NCI-H2227 (cell line): ENCODE data around the gene LHPP.
"Not testable (repeated sequence)": the region's sequence is repeated elsewhere in the genome, so short reads cannot be mapped to it uniquely, and the experiment has no call there.

Experiments
- DNase-seq: peaks from one replicate; lab custom pipeline; 2025; ENCODE audit not compliant: unreplicated experiment; lab: John Stamatoyannopoulos, UW

The LHPP gene

DNA sequence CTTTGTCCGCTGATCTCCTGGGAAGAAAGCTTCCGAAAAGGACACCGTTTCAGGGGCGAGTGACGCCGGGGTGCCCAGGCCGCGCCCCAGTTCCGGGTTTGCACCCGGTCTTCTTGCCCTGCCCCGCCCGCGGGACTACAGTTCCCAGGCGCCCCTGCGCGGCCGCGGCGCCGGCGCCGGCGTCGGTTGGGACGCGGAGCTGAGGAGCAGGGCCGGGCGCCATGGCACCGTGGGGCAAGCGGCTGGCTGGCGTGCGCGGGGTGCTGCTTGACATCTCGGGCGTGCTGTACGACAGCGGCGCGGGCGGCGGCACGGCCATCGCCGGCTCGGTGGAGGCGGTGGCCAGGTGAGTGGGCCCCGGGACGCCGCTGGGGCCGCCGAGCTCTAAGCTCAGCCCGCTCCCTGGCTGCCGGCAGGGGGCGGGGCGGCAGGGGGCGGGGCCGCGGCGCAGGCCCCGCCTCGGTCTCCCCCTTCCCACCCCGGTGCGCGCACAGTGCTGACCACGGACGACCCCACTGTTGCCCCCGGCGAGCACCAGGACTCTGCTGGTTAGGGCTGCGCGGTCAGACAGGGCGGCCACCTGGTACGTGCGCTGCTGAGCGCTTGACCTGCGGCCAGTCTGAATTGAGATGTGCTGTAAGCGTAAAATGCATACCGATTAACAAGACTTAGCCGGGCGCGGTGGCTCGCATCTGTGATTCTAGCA lies at the start of gene LHPP:
LHPP (plus strand) TSS at position 182 of the 706 bp plus-strand sequence; CDS start at position 222, 40 bp downstream.
- peak; percentile 84 for DNase-seq

DNA sequence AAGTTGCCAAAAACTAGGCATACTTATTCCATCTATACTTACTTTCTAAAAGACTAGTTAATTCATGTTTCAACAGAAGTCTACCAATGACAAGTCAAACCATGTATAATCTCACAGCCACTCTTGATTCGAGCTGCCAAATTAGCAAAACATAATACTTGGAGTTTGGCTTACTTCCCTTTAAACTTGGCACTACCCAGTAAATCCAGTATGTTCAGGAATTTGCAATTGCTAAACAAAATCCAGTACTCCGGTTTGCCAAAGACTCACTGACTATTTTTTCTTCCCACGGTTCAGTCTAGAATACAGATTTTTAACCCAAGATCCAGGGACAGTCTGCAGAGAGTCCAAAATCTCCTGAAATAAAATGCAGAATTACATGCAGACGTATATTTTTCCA lies 47.5 kb upstream of the LHPP start:
- no peak for DNase-seq

- no peak for DNase-seq
These were observed 46.4 kb upstream of the LHPP start for GRCh38 chr10:124415210-124415609.

DNA sequence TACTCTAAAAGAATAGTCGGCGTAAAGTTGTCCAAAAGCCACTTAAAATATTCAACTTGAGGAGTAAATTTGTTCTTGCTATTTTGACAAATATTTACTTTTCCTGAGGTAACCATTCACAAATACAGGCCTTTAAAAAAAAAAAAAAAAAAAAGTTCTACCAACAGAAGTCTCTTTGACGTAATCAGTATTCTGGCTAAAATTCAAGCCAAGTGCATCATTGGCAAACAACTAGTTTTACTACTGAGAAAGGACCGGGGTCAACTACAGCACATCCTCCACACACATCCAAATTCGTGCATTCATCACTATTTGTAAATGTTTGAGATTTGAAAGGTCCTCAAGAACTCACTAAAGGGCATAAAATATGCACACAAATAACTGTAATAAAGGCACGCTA lies 44.9 kb upstream of the LHPP start:
- no peak for DNase-seq

- DNase-seq, result peak; percentile 63
These were observed 43.5 kb upstream of the LHPP start for GRCh38 chr10:124417895-124418725.

DNA sequence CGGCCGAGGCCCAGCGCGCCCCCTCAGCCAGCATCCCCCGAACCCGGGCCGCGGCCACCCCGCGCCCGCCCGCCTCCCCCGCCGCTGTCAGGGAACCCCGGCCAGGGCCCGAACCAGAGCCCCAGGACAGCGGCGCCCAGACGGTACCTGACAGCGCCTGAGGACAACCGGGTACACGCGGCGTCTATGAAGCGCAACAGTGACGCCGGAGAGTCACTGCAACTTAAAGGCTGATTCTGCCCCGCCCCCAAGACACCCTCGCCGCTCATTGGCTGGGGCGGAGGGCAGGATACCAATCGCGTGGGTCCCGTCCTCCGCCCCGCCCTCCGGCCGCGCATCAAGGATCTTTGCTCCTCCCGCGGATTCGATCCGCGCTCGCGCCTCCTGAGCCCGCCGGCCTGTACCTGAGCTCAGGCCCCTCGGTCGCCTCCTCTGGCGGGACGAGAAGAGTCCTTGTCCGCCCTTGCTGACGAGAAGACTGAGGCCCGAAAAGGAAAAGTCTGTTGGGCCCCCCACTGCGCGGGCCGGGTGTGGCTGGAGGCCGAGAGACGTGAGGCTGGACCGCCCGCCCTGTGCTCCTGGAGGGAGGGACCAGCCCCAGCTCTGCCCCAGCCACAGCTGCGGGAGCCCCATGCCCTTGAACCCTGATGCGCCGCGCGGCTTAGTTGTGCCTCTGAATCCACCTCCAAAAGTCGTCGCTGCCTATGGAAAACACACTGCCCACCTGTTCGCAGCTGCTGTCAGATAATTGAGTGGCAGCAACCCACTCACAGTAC lies 42.7 kb upstream of the LHPP start, which contains the start of gene OAT:
OAT (minus strand) TSS at position 198 of the 776 bp plus-strand sequence. CDS start 6,752 bp downstream, outside the sequence.
- DNase-seq, result peak; percentile 97

DNA sequence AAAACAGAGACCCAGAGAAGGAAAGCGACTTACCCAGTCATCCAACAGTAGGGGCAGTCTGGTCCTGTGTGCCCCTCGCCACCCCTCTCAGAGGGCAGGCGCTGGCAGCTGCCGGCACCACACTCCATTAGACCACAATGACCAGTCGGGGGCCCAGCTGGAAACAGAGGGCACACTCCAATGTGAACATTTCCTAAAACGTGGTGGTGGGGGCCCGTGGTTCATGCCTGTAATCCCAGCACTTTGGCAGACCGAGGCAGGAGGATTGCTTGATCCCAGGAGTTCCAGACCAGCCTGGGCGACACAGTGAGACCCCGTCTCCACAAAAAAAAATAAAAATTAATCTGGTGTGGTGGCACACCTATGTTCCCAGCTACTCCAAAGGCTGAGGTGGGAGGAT lies 42.0 kb upstream of the LHPP start:
- DNase-seq, result no peak

DNA sequence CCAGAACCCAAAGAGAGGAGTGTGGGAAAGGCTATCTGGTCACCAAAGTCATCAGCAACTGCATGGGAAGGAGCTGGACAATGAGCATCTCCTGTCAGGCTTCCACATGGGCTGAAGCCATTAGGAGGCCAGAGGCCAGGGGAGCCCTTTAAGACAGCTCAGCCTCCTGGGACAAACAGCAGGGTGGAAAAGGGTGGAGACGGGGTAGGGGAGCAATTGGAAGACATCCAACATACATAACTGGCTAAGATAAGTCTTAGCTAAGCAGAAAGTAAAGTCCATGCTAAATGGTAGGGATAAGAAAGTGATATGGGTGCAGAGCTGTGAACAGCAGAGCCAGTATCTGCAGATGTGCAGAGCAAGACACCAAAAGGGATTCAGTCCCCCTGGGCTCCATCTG lies 41.4 kb upstream of the LHPP start:
- DNase-seq, result no peak

GRCh38 chr10:124422742-124423141 lies 38.9 kb upstream of the LHPP start:
- DNase-seq, result no peak

DNA sequence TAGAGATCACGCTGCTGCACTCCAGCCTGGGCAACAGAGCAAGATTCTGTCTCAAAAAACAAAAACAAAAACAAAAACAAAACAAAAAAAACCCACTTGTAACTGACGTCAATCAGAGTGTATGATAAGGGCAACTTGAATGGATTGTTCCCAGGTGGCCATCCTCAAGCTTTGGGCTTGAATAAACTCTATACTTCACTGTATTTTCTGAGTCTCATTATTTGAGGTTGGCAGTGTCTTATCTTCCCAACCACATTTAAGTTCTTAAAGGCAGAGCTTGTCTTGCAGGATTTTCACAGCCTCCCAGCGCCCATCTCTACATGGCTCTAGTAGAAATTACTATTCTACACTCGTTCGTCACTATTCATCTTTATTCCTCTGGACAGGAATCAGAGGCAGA lies 37.8 kb upstream of the LHPP start:
- DNase-seq, result no peak

- DNase-seq, result no peak
These were observed 36.2 kb upstream of the LHPP start for GRCh38 chr10:124425227-124425962.

- no peak for DNase-seq
These were observed 33.3 kb upstream of the LHPP start for GRCh38 chr10:124428207-124428777.

GRCh38 chr10:124429576-124429975 lies 32.0 kb upstream of the LHPP start:
- no peak for DNase-seq

DNA sequence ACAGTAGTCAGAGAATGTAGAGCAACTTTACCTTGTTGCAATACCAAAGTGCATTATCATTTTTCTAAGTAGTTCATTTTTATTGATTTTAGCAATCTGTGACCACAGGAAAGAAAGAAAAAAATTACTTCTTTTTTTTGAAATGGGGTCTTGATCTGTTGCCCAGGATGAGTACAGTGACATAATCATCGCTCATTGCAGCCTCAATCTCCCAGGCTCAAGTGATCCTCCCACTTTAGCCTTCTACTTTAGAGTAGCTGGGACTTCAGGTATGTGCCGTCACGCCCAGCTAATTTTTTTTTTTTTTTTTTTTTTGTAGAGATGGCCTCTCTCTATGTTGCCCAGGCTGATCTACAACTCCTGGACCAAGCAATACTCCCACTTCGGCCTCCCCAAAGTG lies 31.5 kb upstream of the LHPP start:
- no peak for DNase-seq

GRCh38 chr10:124433461-124433860 lies 28.2 kb upstream of the LHPP start:
- DNase-seq, result no peak

DNA sequence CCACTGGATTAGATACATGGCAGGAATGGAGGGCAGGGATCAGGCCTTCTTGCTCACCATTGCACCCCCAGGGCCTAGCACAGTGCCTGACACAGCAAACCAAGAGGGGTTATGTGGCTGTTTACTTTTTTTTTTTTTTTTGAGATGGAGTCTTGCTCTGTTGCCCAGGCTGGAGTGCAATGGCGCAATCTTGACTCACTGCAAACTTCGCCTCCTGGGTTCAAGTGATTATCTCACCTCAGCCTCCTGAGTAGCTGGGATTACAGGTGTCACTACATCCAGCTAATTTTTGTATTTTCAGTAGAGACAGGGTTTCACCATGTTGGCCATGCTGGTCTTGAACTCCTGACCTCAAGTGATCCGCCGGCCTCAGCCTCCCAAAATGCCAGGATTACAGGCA lies 25.9 kb upstream of the LHPP start:
- DNase-seq, result not testable (repeated sequence)

GRCh38 chr10:124436191-124436638 lies 25.4 kb upstream of the LHPP start:
- no peak for DNase-seq

DNA sequence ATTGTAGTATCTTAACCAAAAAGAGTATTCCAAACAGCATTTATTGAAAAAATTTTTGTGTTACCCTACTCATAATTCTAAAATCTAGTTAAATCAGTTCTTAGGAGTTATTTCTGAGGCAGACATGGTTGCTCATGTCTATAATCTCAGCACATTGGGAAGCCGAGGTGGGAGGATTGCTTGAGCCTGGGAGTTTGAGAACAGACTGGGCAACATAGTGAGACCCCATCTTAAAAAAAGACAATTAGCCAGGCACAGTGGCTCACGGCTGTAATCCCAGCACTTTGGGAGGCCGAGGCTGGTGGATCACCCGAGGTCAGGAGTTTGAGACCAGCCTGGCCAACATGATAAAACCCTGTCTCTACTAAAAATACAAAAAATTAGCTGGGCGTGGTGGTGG lies 19.9 kb upstream of the LHPP start:
- not testable (repeated sequence) for DNase-seq

- DNase-seq, result no peak
These were observed 14.5 kb upstream of the LHPP start for GRCh38 chr10:124446830-124447750.
